Transverse colon (tissue), 4 donors: ENCODE measurements around the gene BRMS1.

Experiments used
- EP300 ChIP-seq: sonication (generic); formaldehyde crosslinking; IDR thresholded peaks from one replicate; pipeline ENCODE4 v1.6.1; 2017; ENCODE audit warnings: antibody characterized with exemption, low read depth
- POLR2A ChIP-seq: fragments of 450-650 bp; IDR thresholded peaks from one replicate; pipeline ENCODE4 v1.6.1; 2016; ENCODE audit warnings: antibody characterized with exemption, mild to moderate bottlenecking, moderate library complexity
- POLR2AphosphoS5 ChIP-seq, 3 donors: sonication (generic); formaldehyde crosslinking; IDR thresholded peaks; one replicate each; pipeline ENCODE4 v1.6.1; 2016; ENCODE audit warnings: antibody characterized with exemption in 3 of 3
- TF ChIP-seq, protein P1 (sequence below), 5 experiments: fragments of 200-600 bp in 3 of 5; fragments of 450-650 bp in 2 of 5; sonication (generic) in 3 of 5; IDR thresholded peaks; 1 replicate in 2 of 5; 2 replicates in 3 of 5; pipeline ENCODE4 v1.5.1; 2016 to 2017; ENCODE audit warnings: antibody characterized with exemption in 5 of 5, inconsistent platforms in 3 of 5, mild to moderate bottlenecking in 2 of 5, moderate library complexity in 1 of 5

GRCh38 chr11:66328302-66329144 is 16.4 kb downstream of the BRMS1 start:
- TF ChIP-seq POLR2A (no peak), EP300 (no peak), POLR2AphosphoS5 (IDR thresholded peaks at IDR 0.05) (peak in 1 of 3 donors; percentile 6)
- TF ChIP-seq, protein P1, sequence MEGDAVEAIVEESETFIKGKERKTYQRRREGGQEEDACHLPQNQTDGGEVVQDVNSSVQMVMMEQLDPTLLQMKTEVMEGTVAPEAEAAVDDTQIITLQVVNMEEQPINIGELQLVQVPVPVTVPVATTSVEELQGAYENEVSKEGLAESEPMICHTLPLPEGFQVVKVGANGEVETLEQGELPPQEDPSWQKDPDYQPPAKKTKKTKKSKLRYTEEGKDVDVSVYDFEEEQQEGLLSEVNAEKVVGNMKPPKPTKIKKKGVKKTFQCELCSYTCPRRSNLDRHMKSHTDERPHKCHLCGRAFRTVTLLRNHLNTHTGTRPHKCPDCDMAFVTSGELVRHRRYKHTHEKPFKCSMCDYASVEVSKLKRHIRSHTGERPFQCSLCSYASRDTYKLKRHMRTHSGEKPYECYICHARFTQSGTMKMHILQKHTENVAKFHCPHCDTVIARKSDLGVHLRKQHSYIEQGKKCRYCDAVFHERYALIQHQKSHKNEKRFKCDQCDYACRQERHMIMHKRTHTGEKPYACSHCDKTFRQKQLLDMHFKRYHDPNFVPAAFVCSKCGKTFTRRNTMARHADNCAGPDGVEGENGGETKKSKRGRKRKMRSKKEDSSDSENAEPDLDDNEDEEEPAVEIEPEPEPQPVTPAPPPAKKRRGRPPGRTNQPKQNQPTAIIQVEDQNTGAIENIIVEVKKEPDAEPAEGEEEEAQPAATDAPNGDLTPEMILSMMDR (IDR thresholded peaks at IDR 0.05) = peak; percentile 98 to 99 (median 98)
